ENCODE measurements around the gene MC1R. TPM values are rescaled to one million over a fixed set of nuclear protein-coding genes. Genes with fewer than 3 reads are reported as not detected.

MC1R gene
- total RNA-seq, 1 donor, result 8.1 TPM

DNA sequence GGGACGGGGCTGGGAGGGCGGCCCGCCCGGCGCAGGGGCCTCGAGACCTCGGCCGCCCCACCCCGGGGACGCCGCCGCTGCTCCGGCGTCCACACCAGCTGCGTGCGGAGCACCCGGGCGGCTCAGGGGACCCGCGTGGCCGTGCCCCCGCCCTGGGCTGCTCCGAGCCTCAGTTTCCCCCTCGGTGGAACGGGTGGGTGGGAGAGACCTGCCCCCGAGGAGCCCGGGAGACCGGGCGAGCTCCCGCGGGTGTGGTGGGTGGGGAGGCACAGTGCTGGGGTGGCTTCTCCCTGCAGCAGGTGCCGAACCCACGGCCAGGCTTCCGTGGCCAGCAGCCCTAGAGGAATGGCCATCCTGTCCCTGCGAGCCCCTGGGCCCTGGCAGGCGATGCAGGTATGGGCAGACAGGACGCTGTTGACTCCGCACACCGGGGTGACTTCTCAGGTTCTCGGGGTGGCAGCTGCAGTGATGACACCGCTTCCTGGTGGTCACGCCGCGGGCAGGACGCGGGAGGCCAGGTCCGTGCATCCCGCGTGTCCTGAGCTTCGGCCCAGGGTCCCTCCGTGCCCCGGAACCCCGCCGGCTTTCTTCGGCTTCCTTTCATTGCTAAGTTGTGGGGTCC is 30.6 kb downstream of the MC1R start:
- H3K4me3 ChIP-seq (ENCODE audit: low read depth, low read length), result peak overlapping the region; percentile 71
- TF ChIP-seq, protein P1, sequence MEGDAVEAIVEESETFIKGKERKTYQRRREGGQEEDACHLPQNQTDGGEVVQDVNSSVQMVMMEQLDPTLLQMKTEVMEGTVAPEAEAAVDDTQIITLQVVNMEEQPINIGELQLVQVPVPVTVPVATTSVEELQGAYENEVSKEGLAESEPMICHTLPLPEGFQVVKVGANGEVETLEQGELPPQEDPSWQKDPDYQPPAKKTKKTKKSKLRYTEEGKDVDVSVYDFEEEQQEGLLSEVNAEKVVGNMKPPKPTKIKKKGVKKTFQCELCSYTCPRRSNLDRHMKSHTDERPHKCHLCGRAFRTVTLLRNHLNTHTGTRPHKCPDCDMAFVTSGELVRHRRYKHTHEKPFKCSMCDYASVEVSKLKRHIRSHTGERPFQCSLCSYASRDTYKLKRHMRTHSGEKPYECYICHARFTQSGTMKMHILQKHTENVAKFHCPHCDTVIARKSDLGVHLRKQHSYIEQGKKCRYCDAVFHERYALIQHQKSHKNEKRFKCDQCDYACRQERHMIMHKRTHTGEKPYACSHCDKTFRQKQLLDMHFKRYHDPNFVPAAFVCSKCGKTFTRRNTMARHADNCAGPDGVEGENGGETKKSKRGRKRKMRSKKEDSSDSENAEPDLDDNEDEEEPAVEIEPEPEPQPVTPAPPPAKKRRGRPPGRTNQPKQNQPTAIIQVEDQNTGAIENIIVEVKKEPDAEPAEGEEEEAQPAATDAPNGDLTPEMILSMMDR (IDR thresholded peaks at IDR 0.05; ENCODE audit: insufficient read depth, low read length), result no peak
- DNase-seq (ENCODE audit: low read depth), result no peak

DNA sequence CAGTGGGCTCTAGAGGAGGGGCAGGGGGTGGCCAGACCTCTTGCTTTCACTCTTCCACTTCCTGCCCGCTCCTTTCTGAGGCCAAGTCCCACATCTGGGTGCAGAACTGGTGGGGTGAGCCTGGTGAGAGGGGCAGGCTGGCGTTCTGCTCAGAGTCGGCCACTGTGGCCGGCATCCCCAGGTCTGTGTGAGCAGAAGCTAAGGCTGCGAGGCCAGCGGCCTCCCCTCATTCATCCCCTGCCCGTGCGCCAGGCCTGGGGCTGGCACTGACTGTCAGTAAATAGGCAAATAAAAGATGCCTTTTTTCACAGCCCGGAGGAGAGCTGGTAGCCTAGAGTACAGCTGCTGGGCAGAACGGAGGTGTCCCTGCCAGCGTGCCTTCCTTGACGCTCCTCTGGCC is 31.1 kb downstream of the MC1R start:
- TF ChIP-seq, protein P1 (IDR thresholded peaks at IDR 0.05; ENCODE audit: insufficient read depth, low read length), result no peak
- no peak for DNase-seq (ENCODE audit: low read depth)
- peak overlapping the region; percentile 71 for H3K4me3 ChIP-seq (ENCODE audit: low read depth, low read length)

DNA sequence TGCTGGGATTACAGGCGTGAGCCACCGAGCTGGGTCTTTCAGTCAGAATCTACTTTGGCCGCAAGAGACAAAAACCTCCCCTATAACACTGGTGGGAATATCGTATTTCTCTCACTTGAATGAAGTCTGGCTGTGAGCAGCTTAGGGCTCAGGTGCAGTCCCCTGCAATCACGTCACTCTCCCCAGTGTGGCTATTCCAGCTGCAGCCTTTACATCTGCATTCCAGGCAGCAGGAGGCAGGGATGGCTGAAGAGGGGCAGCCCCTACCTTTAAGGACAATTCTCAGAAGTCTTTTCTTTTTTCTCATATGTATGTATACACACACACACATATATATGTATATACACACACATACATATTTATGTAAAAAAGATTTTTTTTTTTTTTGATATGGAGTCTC is 32.8 kb downstream of the MC1R start:
- no peak overlapping the region for H3K4me3 ChIP-seq (ENCODE audit: low read depth, low read length)
- DNase-seq (ENCODE audit: low read depth), result no peak
- TF ChIP-seq, protein P1 (IDR thresholded peaks at IDR 0.05; ENCODE audit: insufficient read depth, low read length), result no peak

DNA sequence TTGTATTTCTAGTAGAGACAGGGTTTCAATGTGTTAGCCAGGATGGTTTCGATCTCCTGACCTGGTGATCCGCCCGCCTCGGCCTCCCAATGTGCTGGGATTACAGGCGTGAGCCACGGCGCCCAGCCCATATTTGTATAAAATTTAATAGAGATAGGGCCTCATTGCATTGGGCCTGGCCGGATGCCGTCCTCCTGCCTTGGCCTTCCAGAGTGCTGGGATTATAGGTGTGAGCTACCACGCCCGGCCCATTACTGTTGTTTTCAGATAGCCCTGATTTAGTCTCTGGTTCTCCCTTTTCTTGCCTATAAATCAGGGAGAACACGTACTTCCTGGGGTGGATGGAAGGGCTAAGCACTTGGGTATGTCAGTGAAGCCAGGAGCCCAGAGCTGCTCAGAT is 33.4 kb downstream of the MC1R start:
- no peak overlapping the region for H3K4me3 ChIP-seq (ENCODE audit: low read depth, low read length)
- TF ChIP-seq, protein P1 (IDR thresholded peaks at IDR 0.05; ENCODE audit: insufficient read depth, low read length), result no peak
- DNase-seq (ENCODE audit: low read depth), result no peak

DNA sequence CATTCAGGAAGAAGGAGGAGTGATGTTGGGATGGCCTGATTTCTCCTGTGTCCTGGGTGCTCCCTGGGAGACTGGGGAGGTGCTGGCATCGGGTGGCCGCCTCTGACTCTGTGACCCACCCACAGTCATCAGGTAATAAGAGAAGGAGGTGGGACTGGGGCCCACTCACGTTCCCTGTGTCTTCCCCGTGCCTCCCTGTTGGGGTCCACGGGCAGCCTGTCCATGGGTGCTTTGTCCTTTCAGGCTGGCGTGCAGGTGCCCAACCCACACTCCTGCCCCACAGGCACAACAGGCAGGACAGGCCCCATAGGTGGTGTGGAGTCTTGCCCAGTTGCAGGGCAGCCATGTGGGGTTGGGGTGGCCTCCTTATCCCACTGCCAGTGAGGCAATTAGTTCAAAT is 33.9 kb downstream of the MC1R start:
- no peak for DNase-seq (ENCODE audit: low read depth)
- no peak overlapping the region for H3K4me3 ChIP-seq (ENCODE audit: low read depth, low read length)
- TF ChIP-seq, protein P1 (IDR thresholded peaks at IDR 0.05; ENCODE audit: insufficient read depth, low read length), result no peak

DNA sequence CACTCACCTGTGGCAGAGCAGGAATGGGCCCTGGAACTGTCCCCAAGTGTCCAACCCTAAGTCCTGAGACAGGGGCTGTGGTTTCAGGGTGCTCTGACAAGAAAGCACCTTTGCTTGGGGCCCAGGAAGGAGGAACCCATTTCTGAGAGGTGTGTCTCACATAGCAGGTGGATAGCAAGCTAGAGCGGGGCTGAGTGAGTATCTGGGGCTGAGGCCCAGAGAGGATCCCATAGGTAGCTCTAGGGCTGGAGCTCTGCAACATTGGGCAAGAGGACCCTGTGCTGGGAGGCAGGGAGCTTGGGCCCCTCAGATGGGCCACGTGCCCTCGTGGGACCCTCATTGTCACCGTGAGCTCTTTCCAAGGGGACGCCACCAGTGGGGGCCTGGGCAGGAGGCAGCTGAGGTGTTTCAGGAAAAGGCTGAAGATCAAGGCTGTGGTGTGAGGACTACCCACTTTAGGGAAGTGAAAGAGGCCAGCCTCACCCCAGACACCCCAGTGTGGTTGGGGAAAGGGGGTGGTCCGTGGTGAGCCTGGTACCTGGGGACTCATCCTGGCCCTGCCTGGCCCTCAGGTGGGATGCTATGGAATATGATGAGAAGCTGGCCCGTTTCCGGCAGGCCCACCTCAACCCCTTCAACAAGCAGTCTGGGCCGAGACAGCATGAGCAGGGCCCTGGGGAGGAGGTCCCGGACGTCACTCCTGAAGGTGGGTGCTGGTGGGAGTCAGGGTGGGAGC is 35.2 kb downstream of the MC1R start:
- no peak for DNase-seq (ENCODE audit: low read depth)
- no peak overlapping the region for H3K4me3 ChIP-seq (ENCODE audit: low read depth, low read length)
- TF ChIP-seq, protein P1 (IDR thresholded peaks at IDR 0.05; ENCODE audit: insufficient read depth, low read length), result no peak
